ENCODE measurements around the gene SLC38A2. TPM values are rescaled to one million over a fixed set of nuclear protein-coding genes. Genes with fewer than 3 reads are reported as not detected.
"Not testable (repeated sequence)": the region's sequence is repeated elsewhere in the genome, so short reads cannot be mapped to it uniquely, and the experiment has no call there.

SLC38A2 gene
- 140 and 141 TPM in 2 replicates for total RNA-seq (2014; rRNA removed; shearing (Covaris generic))

DNA sequence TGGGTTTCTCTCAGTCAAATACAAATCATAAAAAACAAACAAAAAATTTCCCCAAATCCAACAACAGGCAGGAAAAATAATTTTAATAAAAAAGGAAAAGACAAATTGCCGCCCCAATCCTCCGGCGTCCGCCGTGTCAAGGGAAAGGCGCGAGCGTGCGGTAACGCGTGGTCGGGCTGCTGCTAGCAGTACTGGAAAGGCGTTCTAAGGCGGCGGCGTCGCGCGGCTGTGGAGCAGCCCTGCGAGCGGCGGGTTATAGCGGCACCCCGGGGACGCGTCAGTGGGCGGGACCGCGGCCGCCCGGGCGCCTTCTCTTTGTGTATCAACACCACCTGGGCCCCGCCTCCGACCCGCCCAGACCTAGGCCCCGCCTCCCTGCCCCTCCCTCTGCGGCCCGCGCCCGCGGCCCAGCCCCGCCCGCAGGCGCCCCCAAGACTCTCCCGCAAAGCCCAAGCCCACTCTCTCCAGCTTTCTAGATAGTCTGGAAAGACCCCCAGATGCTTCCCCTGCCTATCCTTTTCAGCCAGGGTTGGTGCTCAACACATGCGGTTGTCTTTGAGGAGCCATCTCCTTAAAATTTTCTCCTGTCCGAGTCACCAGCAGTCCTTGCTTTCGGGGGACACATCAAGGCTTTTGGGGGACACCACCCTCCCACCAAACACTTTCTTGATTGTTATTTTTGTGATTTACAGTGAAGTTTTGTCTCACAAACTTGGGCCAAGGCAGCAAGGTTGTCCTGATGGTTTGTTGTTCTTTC lies at the start of gene SLC38A2:
SLC38A2 (minus strand) TSS at position 230 of the 757 bp plus-strand sequence. CDS start 1,480 bp downstream, outside the sequence.
- DNase-seq (ENCODE audit: low spot score): peak; percentile 87

DNA sequence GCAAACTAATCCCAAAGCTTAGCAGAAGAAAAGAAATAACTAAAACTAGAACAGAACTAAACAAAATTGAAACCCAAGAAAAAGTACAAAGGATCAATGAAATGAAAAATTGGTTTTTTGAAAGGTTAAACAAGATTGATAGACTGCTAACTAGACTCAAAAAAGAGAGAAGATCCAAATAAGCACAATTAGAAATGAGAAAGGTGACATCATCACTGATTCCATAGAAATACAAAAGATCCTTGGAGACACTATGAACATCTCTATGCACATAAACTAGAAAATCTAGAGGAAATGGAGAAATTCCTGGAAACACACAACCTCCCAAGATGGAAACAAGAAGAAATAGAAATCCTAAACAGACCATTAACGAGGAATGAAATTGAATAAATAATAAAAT lies 47.1 kb upstream of the SLC38A2 start:
- DNase-seq (ENCODE audit: low spot score): no peak

DNA sequence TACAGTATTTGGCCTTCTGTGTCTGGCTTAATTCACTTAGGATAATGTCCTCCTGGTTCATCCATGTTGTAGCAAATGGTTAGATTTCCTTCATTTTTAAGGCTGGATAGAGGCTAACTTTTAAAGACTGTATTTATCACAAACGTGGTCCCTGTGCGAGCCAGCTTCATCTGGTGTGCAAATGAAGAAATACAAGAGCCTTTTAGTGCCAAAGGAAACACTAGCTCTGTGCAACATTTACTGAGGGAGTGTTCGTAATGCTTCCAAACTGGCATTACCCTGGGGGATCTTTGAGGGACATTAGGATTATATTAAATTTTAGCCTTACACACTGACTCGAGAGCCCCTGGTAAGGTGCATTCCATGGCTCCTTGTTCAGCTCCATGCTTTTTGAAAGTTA lies 43.0 kb upstream of the SLC38A2 start:
- DNase-seq (ENCODE audit: low spot score): no peak

DNA sequence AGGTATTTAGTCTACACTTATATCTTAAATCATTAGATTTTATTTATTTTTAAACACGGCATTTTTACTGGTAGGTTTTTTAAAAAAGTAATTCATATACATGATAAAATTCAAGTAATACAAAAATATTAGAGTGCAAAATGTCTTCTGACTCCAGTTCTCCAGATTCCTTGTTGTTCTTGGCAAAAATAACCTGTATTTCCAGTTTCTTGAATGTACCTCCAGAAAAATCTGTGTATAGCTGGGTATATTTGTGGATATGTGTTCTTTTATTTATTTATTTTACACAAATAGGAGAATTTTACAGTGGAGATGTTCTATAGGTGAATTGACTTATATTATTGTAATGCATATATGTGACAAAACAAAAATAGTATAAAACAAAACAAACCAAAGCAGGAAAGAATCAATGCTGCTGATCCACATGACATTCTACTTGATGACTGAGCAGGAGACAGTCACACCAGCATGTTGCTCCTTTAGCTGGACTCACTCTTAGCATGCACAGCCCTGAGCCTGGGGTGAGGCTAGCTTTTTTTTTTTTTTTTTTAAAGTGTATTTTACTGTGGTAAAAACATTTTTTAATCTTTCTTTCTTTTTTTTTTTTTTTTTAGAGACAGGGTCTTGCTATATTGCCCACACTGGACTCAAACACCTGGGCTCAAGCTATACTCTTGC lies 42.2 kb upstream of the SLC38A2 start:
- no peak for DNase-seq (ENCODE audit: low spot score)

DNA sequence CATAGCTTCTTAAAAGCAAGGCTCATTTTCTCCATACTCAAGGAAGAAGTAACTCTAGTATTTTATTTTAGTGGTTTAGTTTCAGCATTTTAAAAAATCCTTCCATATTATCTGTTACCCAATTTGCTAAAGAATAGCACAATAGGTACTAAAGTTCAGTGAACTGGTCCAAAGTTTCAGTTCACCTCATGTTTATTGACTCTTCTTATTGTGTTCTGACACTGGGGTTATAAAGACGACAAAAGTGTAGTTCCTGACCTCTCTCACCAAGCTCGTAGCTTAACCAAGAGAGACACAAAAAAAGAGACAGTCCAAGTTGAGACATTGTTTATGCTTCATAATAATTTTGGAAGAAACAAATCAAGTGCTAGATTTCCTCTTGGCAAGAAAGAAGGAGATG lies 40.8 kb upstream of the SLC38A2 start:
- no peak for DNase-seq (ENCODE audit: low spot score)

DNA sequence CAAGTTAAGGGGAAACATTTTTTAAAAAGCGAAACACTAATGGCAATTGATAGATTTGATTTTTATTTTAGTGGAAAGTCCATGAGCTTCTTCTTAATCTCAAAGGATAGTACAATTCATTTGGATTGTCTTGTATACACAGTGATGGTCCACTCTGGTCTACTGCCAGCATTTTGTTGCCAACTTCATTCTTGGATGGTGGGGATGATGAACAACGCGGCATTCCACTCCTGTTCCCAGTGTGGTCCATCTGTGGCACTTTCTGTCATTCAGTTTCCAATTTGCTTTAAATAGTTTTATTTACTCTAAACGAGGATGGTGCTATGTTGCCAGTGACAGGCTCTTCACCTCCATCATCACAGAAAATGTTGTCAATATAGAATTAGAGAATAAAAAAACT lies 40.3 kb upstream of the SLC38A2 start:
- DNase-seq (ENCODE audit: low spot score): no peak

DNA sequence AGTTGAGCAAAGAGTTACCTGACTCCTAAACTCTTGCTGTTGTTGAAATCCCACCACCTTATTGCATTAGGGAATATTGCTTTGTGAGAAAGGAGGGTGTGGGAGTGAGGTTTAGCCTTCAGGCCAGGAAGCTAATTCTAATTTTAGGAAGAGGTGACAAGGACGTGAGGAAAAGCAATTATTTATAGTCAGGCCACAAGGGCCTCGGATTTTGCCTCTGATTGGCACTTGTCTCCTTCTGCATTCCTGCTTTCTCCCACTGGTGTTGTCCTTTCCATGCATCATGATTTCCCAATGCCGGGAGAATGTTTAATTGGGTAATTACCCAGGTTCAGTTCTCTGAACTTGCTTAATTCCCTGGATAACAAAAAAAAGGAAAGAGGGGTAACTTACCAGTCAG lies 37.9 kb upstream of the SLC38A2 start:
- no peak for DNase-seq (ENCODE audit: low spot score)

DNA sequence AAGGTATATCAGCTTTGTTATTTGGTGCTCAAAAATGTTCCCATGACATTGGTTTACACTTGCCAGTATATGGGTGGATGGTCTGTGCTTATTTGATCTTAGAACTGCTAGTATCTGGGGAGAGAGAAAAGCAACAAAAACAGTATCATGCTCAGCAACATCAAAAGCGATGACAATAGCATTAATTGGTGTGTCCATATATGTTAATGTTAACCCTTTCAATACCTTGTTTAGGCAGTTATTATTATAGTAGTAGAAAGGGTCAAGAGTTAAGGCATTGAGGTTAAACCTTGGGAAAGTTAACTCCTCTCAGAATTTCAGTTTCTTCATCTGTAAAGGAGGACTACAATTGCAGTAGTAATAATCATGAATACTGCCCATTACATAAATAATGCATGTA lies 37.4 kb upstream of the SLC38A2 start:
- DNase-seq (ENCODE audit: low spot score): no peak

DNA sequence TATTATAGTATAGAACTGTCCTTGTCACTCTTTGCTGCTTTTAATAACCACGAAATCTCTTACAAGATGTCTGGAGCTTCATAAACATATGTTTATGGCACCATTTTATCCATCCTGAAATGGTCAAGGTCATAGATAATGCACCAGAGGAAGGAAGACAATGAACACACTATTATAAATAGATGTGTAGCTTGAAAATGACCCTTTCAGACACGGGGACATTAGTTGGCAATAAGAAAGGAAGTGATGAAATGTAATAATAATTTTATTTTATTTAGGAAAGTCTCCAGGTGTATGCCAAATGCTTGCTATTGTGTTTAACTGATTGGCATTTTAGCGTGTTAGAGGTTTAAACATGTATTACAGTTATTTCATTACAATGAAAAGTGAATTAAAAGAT lies 36.8 kb upstream of the SLC38A2 start:
- DNase-seq (ENCODE audit: low spot score): no peak

DNA sequence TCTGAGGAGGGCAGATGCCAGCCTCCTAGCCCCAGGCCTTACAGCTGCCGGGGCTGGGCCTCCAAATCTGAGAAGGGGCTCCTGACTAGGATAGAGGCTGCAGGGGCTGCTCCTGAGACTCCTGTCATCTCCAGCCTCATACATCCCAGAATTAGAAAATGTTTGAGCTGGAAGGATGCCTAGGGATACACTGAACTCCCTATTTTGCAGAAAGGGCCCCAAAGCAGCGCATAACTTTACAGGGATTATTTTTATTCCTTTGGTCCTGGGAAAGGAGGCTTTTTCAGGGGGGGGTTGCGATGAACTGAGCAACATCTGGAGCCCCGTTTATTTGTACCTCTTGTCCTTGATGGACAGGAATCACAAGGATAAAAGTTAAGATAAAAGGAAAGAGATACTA lies 35.9 kb upstream of the SLC38A2 start:
- DNase-seq (ENCODE audit: low spot score): no peak

DNA sequence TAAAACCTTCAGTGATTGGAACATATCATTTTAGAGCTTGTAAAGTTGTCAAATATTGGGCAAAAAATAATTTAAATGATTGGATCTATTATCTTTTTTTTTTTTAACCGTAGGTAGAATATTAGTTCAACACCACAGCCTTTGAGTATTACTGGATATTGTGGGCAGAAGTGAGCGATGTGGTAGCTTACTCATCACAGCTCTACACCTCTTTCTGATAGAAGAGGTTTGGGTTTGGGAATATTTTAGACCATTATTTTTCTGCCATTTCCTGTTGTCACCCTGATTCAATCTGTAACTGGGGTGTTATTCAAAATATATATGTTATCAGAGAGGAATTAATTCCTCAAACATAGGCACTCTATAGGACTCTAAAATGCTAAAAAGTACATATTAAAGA lies 34.8 kb upstream of the SLC38A2 start:
- peak; percentile 44 for DNase-seq (ENCODE audit: low spot score)

DNA sequence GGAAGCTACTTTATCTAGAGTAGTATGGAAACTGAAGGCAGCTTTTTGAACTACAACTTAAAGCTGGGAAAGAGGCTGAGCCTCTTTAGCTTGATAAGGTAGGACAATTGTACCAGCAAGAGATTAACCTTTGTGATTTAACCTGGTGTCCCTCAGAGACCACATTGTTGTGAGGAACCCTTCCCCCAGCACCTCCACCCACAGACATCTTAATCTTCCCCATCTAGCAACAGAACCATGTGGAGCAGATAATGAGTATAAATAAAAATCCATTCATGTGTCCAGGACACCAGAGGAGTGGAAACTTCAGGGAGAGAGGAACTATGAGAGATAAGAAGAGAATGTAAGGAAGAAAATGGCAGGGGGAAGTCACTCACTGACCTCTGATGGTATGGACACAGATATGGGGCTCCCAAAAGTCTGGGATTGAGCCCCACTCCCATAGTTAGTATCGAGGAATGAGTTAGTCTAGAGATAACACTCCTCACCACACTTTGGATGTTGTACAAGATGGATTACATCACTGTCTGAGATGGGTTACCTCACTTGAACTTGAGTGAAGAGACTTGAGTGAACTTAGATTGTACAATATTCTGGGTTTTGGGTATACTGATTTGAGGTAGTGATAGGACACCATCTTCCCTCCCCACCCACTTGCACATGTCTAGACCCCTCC lies 33.9 kb upstream of the SLC38A2 start:
- no peak for DNase-seq (ENCODE audit: low spot score)

DNA sequence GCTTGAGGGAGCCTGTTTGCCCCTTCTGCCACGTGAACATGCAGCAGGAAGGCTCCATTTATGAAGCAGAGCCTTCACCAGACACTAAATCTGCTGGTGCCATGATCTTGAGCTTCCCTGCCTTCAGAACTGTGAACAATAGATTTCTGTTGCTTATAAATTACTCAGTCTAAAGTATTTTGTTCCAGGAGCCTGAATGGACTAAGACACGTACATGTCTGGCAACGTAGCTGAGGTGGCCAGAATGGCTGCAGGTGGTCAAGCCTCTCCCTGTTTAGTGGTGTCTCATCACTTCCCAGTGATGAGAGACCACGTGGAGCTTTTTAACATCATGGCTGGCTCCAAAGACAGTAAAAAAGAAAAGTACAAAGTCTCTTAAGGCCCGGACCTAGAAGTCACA lies 32.2 kb upstream of the SLC38A2 start:
- DNase-seq (ENCODE audit: low spot score): no peak

DNA sequence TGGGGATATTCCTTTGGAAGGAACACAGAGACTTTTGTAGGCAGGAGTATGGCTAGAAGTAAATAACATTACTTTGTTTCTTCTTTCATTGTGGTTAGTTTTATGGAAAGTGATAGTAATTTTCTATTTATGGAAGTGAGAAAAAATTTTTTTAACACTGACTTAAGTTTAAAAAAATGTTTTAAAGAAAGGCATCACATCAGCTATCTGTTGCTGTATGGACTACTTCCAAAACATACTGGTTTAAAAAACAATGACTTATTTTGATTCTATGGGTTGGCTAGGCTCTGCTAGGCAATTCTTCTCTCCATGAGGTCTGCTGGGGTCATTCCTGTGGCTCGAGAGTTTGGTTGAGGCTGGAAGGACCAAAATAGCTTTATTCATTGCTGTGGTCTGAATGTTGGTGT lies 31.7 kb upstream of the SLC38A2 start:
- peak; percentile 68 for DNase-seq (ENCODE audit: low spot score)

DNA sequence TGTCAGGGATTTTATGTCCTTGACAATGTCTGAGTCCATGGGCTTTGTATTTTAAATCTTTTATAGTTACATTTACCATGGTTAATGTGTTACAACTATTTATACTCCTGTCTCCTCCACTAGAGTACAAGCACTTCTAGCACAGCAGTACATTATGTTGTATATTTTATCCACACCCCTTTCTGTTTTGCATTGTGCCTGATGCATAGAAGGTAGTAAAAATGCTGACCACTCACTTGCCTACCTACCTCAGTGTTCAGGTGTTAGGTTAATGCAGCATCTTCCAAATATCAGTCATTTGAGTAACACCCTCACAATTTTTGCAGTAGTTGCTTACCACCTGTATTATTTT lies 31.1 kb upstream of the SLC38A2 start:
- DNase-seq (ENCODE audit: low spot score): no peak

DNA sequence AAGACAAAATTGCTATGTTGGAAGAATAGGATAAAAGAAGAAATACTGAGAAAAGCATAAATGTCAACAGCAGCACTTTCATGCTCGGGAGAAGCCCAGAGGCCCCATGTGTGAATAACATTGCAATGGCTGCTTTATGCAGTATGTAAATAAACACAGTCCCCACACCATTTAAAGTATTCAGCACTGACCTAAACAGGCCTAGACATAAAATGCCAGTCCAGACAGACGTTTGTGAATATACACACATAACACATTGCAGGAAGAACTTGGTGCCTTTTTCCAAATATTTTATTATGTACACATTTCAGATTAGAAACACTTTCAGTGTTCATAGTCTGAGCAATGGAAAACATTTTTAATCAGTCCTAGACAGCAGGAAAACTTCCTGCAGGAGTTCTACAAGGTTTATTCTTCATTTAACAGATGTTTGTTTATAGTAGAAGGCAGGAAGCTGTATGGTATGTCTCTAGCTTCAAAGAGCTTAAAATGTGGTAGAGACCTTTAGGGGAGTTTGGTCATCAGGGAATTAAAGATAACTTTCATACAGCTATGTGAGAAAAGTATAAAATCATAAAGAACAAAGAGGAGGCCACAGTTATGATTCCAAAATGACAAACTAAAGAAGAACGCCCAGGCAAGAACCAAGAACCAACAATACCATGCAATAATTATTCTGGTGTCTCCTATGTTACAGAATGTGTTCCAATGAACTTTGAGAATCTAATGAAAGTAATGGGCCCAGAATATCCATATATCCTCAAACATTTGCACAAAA lies 30.6 kb upstream of the SLC38A2 start:
- DNase-seq (ENCODE audit: low spot score): no peak

DNA sequence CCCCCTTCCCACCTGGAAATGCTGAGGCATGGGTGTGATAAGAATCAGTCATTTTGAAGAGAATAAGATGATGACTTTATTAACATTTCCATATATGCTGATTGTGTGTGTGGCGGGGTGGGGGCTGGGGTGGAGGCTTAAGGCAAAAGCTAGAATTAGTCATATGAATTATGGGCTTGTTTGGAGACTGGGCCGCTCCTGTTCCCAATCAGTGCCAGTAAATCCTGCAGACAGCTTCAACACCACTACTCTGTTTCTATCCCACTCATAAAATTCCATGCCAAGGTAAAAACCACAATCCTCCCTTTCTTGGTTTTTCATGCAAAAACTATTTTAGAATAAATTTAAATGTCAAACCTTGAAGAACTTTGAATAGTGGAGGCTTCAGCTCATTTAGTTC lies 29.9 kb upstream of the SLC38A2 start:
- peak; percentile 94 for DNase-seq (ENCODE audit: low spot score)

DNA sequence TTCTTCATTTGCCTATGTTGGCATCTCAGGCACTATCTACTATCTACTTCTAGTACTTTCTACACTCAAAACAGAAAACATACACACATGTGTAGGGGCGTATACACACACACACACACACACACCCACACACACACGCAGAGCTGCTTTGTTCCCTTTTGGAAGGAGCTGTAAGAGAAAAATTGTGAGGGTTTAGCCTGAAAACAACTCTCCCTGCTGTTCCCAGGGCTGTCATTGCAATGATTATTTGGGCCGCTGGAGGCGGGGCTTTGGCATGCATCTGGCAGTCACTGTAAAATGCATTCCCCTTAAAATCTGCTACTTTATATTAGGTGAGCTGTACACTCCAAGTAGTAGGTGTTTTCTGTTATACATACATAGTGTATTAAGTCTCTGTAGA lies 29.1 kb upstream of the SLC38A2 start:
- DNase-seq (ENCODE audit: low spot score): no peak

DNA sequence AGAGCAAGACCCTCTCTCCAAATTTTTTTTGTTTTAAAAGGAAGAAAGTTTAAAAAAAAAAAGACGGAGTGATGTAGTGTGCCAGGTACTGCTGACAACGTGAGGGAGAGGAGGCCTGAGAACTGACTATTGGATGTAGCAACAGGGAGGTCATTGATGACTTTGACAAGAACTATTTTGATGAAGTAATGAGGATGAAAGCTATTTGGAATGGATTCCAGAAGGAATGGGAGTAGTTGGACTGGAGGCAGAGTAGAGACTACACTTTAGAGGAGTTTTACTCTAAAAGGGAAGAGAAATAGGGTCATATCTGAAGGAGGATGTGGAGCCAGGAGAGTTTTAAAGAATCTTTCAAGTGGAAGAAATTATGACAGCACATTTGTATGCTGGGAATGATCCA lies 27.8 kb upstream of the SLC38A2 start:
- no peak for DNase-seq (ENCODE audit: low spot score)

DNA sequence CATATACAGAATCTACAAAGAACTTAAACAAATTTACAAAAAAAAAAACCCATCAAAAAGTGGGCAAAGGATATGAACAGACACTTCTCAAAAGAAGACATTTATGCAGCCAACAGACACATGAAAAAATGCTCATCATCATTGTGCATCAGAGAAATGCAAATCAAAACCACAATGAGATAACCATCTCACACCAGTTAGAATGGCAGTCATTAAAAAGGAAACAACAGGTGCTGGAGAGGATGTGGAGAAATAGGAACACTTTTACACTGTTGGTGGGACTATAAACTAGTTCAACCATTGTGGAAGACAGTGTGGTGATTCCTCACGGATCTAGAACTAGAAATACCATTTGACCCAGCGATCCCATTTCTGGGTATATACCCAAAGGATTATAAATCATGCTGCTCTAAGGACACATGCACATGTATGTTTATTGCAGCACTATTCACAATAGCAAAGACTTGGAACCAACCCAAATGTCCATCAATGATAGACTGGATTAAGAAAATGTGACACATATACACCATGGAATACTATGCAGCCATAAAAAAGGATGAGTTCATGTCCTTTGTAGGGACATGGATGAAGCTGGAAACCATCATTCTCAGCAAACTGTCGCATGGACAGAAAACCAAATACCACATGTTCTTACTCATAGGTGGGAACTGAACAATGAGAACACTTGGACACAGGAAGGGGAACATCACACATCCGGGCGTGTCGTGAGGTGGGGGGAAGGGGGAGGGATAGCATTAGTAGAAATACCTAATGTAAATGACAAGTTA lies 27.1 kb upstream of the SLC38A2 start:
- not testable (repeated sequence) for DNase-seq (ENCODE audit: low spot score)

DNA sequence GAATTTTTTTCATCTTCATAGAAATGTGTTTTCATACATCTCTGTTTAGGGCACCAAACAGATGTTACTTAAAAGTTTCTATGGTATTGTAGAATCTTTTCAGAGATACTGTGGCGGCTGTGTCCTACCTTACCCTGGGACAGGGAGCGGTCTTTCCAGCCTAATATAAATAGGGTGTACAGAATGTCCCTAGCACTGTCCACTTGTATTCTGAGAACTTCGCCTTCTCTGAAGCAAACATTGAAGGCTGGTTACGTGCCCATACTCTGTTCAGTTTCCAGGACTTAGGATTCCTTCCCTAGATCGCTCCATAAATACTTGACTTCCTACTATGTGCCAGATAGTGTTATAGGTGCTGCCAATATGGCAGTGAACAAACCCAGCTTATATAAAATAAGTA lies 24.3 kb upstream of the SLC38A2 start:
- no peak for DNase-seq (ENCODE audit: low spot score)

Data from A172 (cell line).